Activated CD8-positive, alpha-beta T cell treated with anti-CD3 and anti-CD28 coated beads for 36 hours (primary cell): ENCODE data around the gene THAP7. TPM values are rescaled to one million over a fixed set of nuclear protein-coding genes. Genes with fewer than 3 reads are reported as not detected.
"Not testable (repeated sequence)": the region's sequence is repeated elsewhere in the genome, so short reads cannot be mapped to it uniquely, and the experiment has no call there.

Experiments used
- ATAC-seq: fragments of 200-7000 bp; cut with Tn5 transposase; one replicate; pipeline ENCODE4 v1.10.0; 2021; ENCODE audit warnings: mild to moderate bottlenecking, moderate library complexity
- CTCF ChIA-PET: fragments of 350-600 bp; sonication (Branson Sonifier 250); formaldehyde crosslinking; loops from one replicate; lab custom pipeline; 2021; ENCODE audit warnings: antibody characterized with exemption; lab: Charles Lee
- POLR2A ChIA-PET: fragments of 350-600 bp; sonication (Branson Sonifier 250); formaldehyde crosslinking; loops from one replicate; lab custom pipeline; 2021; ENCODE audit warnings: antibody characterized with exemption; lab: Charles Lee
- DNase-seq: peaks from one replicate; pipeline ENCODE4 v3.0.0-alpha.2; 2020
- H3K27ac Mint-ChIP-seq: one replicate; pipeline ENCODE4 v1.8.0; 2021; ENCODE audit warnings: mild to moderate bottlenecking, mixed read lengths
- H3K27me3 Mint-ChIP-seq: one replicate; pipeline ENCODE4 v1.8.0; 2021; ENCODE audit warnings: mixed read lengths
- H3K36me3 Mint-ChIP-seq: one replicate; pipeline ENCODE4 v1.8.0; 2021; ENCODE audit warnings: low read depth, mixed read lengths
- H3K4me1 Mint-ChIP-seq: one replicate; pipeline ENCODE4 v1.8.0; 2021; ENCODE audit warnings: low read depth, mixed read lengths
- H3K4me3 Mint-ChIP-seq: one replicate; pipeline ENCODE4 v1.8.0; 2021; ENCODE audit warnings: mild to moderate bottlenecking, moderate library complexity, mixed read lengths
- H3K9me3 Mint-ChIP-seq: one replicate; pipeline ENCODE4 v1.8.0; 2021; ENCODE audit warnings: mixed read lengths
- CTCF ChIP-seq: fragments of 200-600 bp; IDR thresholded peaks from one replicate; pipeline ENCODE4 v1.8.0; 2022; ENCODE audit warnings: antibody characterized with exemption, mild to moderate bottlenecking
- intact Hi-C: fragments of 100-400 bp; cut with micrococcal nuclease; formaldehyde crosslinking; loops from one replicate; pipeline ENCODE4 v1.10.0; 2022
- total RNA-seq, 2 experiments: library from RNA; stranded (reverse); gene quantifications; one replicate each; pipeline ENCODE4 v1.2.3, GENCODE V29; 2021

THAP7 gene
- total RNA-seq, 2 experiments from 2014 or later = 23.7 to 23.8 TPM

- no peaks in the 10 kb centered on the region for H3K36me3 Mint-ChIP-seq
- H3K4me3 Mint-ChIP-seq = no peak overlapping the region
- H3K27me3 Mint-ChIP-seq = peaks cover 25% of the 10 kb centered on the region
- no peak overlapping the region for H3K27ac Mint-ChIP-seq
- H3K9me3 Mint-ChIP-seq = no peaks in the 10 kb centered on the region
- TF ChIP-seq CTCF = no peak
- no peak for DNase-seq
- no peak for ATAC-seq
- intact Hi-C loops = loop anchor here (10.0 kb wide), 1 partner anchor 52 kb away; no protein-coding TSS in a partner anchor
- peaks cover 15% of the 10 kb centered on the region for H3K4me1 Mint-ChIP-seq
- POLR2A ChIA-PET = interaction anchor here (0.7 kb wide), 1 partner anchor 28 kb away, joined by 3 read pairs; the partner anchor contains the start of gene P2RX6
- CTCF ChIA-PET = no interaction called here
These were observed 41.3 kb upstream of the THAP7 start for GRCh38 chr22:21042978-21043859.

- ChIA-PET POLR2A (no interaction called here), CTCF (no interaction called here)
- no peak for TF ChIP-seq CTCF
- no peak for ATAC-seq
- no peak for DNase-seq
- Mint-ChIP-seq H3K9me3 (no peaks in the 10 kb centered on the region), H3K36me3 (no peaks in the 10 kb centered on the region), H3K27ac (no peak overlapping the region), H3K4me1 (peaks cover 15% of the 10 kb centered on the region), H3K4me3 (no peak overlapping the region), H3K27me3 (peaks cover 28% of the 10 kb centered on the region)
- intact Hi-C loops = loop anchor here (10.0 kb wide), 1 partner anchor 53 kb away; no protein-coding TSS in a partner anchor
These were observed 40.0 kb upstream of the THAP7 start for GRCh38 chr22:21041937-21042336.

- H3K9me3 Mint-ChIP-seq, DNase-seq, H3K27ac Mint-ChIP-seq, CTCF ChIA-PET, intact Hi-C loops, POLR2A ChIA-PET, H3K4me1 Mint-ChIP-seq, ATAC-seq, H3K4me3 Mint-ChIP-seq, H3K36me3 Mint-ChIP-seq: not testable (repeated sequence)
- H3K27me3 Mint-ChIP-seq = peaks cover 20% of the 10 kb centered on the region
These were observed 37.2 kb upstream of the THAP7 start for GRCh38 chr22:21039158-21039557.

- ChIA-PET CTCF (no interaction called here), POLR2A (no interaction called here)
- Mint-ChIP-seq H3K9me3 (no peaks in the 10 kb centered on the region), H3K4me3 (no peak overlapping the region), H3K4me1 (peaks cover 2% of the 10 kb centered on the region), H3K27me3 (peaks cover 21% of the 10 kb centered on the region), H3K36me3 (no peaks in the 10 kb centered on the region), H3K27ac (no peak overlapping the region)
- TF ChIP-seq CTCF = no peak
- ATAC-seq = no peak
- no peak for DNase-seq
- intact Hi-C loops = no loop called here
These were observed 36.5 kb upstream of the THAP7 start for GRCh38 chr22:21038405-21038804.

GRCh38 chr22:21034989-21035388, 33.1 kb upstream of the THAP7 start:
- Mint-ChIP-seq H3K9me3 (no peaks in the 10 kb centered on the region), H3K27ac (no peak overlapping the region), H3K36me3 (no peaks in the 10 kb centered on the region), H3K27me3 (peaks cover 28% of the 10 kb centered on the region), H3K4me3 (no peak overlapping the region), H3K4me1 (peaks cover 2% of the 10 kb centered on the region)
- ChIA-PET CTCF (interaction anchor here (1.5 kb wide), 1 partner anchor 32 kb away, joined by 3 read pairs; no protein-coding TSS in a partner anchor), POLR2A (no interaction called here)
- intact Hi-C loops = no loop called here
- DNase-seq (no peak), ATAC-seq (no peak)
- no peak for TF ChIP-seq CTCF
